GM12878 (cell line): ENCODE results near the gene UROC1. TPM values are rescaled to one million over a fixed set of nuclear protein-coding genes. Genes with fewer than 3 reads are reported as not detected.

Experiments
- ATAC-seq: fragments of 200-7000 bp; cut with Tn5 transposase; 3 replicates; pipeline ENCODE4 v1.9.1; 2020; ENCODE audit warnings: mild to moderate bottlenecking, moderate library complexity
- BruUV-seq: library from RNA; stranded (reverse); fragments of 400-500 nt; replicated peaks from 2 replicates; lab custom pipeline; 2021; lab: Mats Ljungman, UMichigan
- CTCF ChIA-PET: fragments of 300-600 bp; sonication (Branson Sonifier 250); formaldehyde crosslinking; extraction: SDS; loops from one replicate; lab custom pipeline; 2021; ENCODE audit warnings: inconsistent platforms; lab: Yijun Ruan, JAX
- POLR2A ChIA-PET: fragments of 350-600 bp; formaldehyde crosslinking; extraction: SDS; loops from one replicate; lab custom pipeline; 2021; ENCODE audit warnings: inconsistent platforms; lab: Charles Lee
- RAD21 ChIA-PET: fragments of 300-600 bp; sonication (Branson Sonifier 250); formaldehyde crosslinking; loops from one replicate; lab custom pipeline; 2023; ENCODE audit warnings: antibody characterized with exemption; ENCODE audit not compliant: unreplicated experiment; lab: Charles Lee
- SMC1A ChIA-PET: fragments of 300-600 bp; sonication (Branson Sonifier 250); formaldehyde crosslinking; loops from one replicate; lab custom pipeline; 2023; ENCODE audit not compliant: unreplicated experiment, uncharacterized antibody; lab: Charles Lee
- DNase-seq: peaks from one replicate; pipeline ENCODE4 v3.0.0-alpha.2; 2011; ENCODE audit warnings: low read depth, low spot score
- FAIRE-seq: peaks from 3 replicates; lab custom pipeline; 2011; peaks lifted over from hg19 to GRCh38; lab: Jason Lieb, UNC
- H2AFZ ChIP-seq: 2 replicates; pipeline ENCODE4 v1.6.0; 2011; ENCODE audit warnings: low read depth, low read length, control low read depth; ENCODE audit not compliant: control insufficient read depth
- H3K27ac ChIP-seq: 2 replicates; pipeline ENCODE4 v1.5.1; 2011; ENCODE audit warnings: control low read depth; ENCODE audit not compliant: control insufficient read depth, insufficient read depth
- H3K27me3 ChIP-seq, 2 experiments: replicated peaks in 1 of 2; 2 replicates each; pipeline versions ENCODE4 v1.6.0 to v1.6.1; 2011; ENCODE audit warnings: low read length in 1 of 2; ENCODE audit not compliant: control insufficient read depth in 2 of 2, insufficient read depth in 2 of 2
- H3K36me3 ChIP-seq, 2 experiments: 2 replicates each; pipeline ENCODE4 v1.5.1; 2011; ENCODE audit warnings: low read length in 1 of 2; ENCODE audit not compliant: control insufficient read depth in 2 of 2, insufficient read depth in 2 of 2
- H3K4me1 ChIP-seq: 2 replicates; pipeline ENCODE4 v1.6.1; 2011; ENCODE audit warnings: mild to moderate bottlenecking, low read length, moderate library complexity, mixed read lengths; ENCODE audit not compliant: control insufficient read depth, insufficient read depth
- H3K4me2 ChIP-seq: 2 replicates; pipeline ENCODE4 v1.6.0; 2011; ENCODE audit warnings: control low read depth; ENCODE audit not compliant: control insufficient read depth, insufficient read depth
- H3K4me3 ChIP-seq: fragments of 200-600 bp; sonication (generic); 2 replicates; pipeline ENCODE4 v1.5.1; 2016
- H3K79me2 ChIP-seq: 2 replicates; pipeline ENCODE4 v1.6.0; 2011; ENCODE audit warnings: low read length; ENCODE audit not compliant: control insufficient read depth, insufficient read depth
- H3K9ac ChIP-seq: 2 replicates; pipeline ENCODE4 v1.8.0; 2011; ENCODE audit warnings: low read length, control low read depth, mixed read lengths; ENCODE audit not compliant: control insufficient read depth, insufficient read depth
- H3K9me3 ChIP-seq: replicated peaks from 3 replicates; pipeline ENCODE4 v1.5.1; 2011; ENCODE audit warnings: mild to moderate bottlenecking, low read length; ENCODE audit not compliant: control insufficient read depth, insufficient read depth
- H4K20me1 ChIP-seq: 2 replicates; pipeline ENCODE4 v1.6.0; 2011; ENCODE audit not compliant: control insufficient read depth, insufficient read depth
- BCL11A ChIP-seq: IDR thresholded peaks from 2 replicates; pipeline ENCODE4 v1.6.1; 2011; ENCODE audit warnings: low read depth, low read length
- MAX ChIP-seq: IDR thresholded peaks from 2 replicates; pipeline ENCODE4 v1.6.1; 2012; ENCODE audit warnings: low read depth, low read length, improper control_type of control experiment
- PBX3 ChIP-seq: IDR thresholded peaks from 2 replicates; pipeline ENCODE4 v1.6.1; 2011; ENCODE audit warnings: mild to moderate bottlenecking, low read depth, low read length, moderate library complexity; ENCODE audit not compliant: insufficient replicate concordance
- RBBP5 ChIP-seq: fragments of 200-600 bp; sonication (generic); conservative IDR thresholded peaks from 2 replicates; pipeline ENCODE4 v1.6.1; 2016
- RELB ChIP-seq: fragments of 450-650 bp; IDR thresholded peaks from 2 replicates; pipeline ENCODE4 v1.6.1; 2017; ENCODE audit warnings: low read depth, mild to moderate bottlenecking, moderate library complexity
- SIX5 ChIP-seq: IDR thresholded peaks from 2 replicates; pipeline ENCODE4 v1.6.1; 2011; ENCODE audit warnings: mild to moderate bottlenecking, low read depth, low read length, moderate library complexity; ENCODE audit not compliant: severe bottlenecking
- YBX1 ChIP-seq: fragments of 450-650 bp; IDR thresholded peaks from 2 replicates; pipeline ENCODE4 v1.6.1; 2016; ENCODE audit warnings: antibody characterized with exemption
- WGBS: methylation state at CpG from one replicate; pipeline ENCODE4 v1.1.6; 2016; ENCODE audit warnings: low lambda C conversion rate; ENCODE audit not compliant: insufficient replicate concordance, insufficient coverage; ENCODE audit errors: missing lambda C conversion rate; 5-methylcytosine and 5-hydroxymethylcytosine counted together
- in situ Hi-C: fragments of 300-500 bp; cut with MboI; formaldehyde crosslinking; loops from 9 replicates; pipeline ENCODE4 v1.14.3; 2018; ENCODE audit warnings: mixed read lengths
- intact Hi-C: fragments of 100-400 bp; cut with micrococcal nuclease; formaldehyde crosslinking; loops from one replicate; pipeline ENCODE4 v1.14.2; 2022; ENCODE audit not compliant: unreplicated experiment
- polyA plus RNA-seq, 11 experiments: library from polyadenylated mRNA; depleted of rRNA in 4 of 11; unstranded in 6 of 11; stranded (reverse) in 5 of 11; fragments of >200 nt; fragmentation: Nextera tagmentation in 4 of 11; fragmentation: Illumina TruSeq in 1 of 11; extraction: Ambion mirVana in 4 of 11; extraction: Trizol in 1 of 11; gene quantifications; 1 replicate in 1 of 11; 2 replicates in 10 of 11; pipeline versions ENCODE4 v1.2.1 to v1.2.3, GENCODE V29; 2011 to 2016; ENCODE audit warnings: inconsistent platforms in 2 of 11, missing spikeins in 2 of 11, low read depth in 1 of 11
- total RNA-seq, 4 experiments: library from RNA; depleted of rRNA in 3 of 4; stranded (reverse); fragments of >200 nt in 3 of 4; fragmentation: Illumina TruSeq in 1 of 4; extraction: Trizol in 1 of 4; gene quantifications; 2 replicates each; pipeline versions ENCODE4 v1.2.1 to v1.2.3, GENCODE V29; 2013 to 2021

The UROC1 gene
- total and polyA plus RNA-seq, 10 of the 15 experiments (the other 5 are each of a cell fraction or from before 2014, with no cell fraction given), result 0.04 TPM; not detected in 9

GRCh38 chr3:126450744-126451143 lies 66.8 kb downstream of the UROC1 start:
- peaks cover 8 to 18% of the 10 kb centered on the region in 2 experiments for H3K36me3 ChIP-seq
- ChIA-PET CTCF (no interaction called here), POLR2A (no interaction called here), SMC1A (no interaction called here), RAD21 (no interaction called here)
- intact Hi-C loops (no loop called here), in situ Hi-C loops (no loop called here)
- no peaks in the 10 kb centered on the region for H3K79me2 ChIP-seq
- H4K20me1 ChIP-seq, result no peaks in the 10 kb centered on the region
- no peaks in the 10 kb centered on the region for H3K4me1 ChIP-seq
- H3K4me3 ChIP-seq, result no peak overlapping the region
- DNase-seq, result no peak
- FAIRE-seq, result no peak
- H3K4me2 ChIP-seq, result no peak overlapping the region
- WGBS, result 78% methylated on average over 3 of the region's 3 CpGs
- no peak overlapping the region for H2AFZ ChIP-seq
- no peak for TF ChIP-seq RELB
- H3K9ac ChIP-seq, result no peak overlapping the region
- no peaks in the 10 kb centered on the region for H3K9me3 ChIP-seq
- no peak for ATAC-seq
- BruUV-seq, result no TSS peak
- no peak overlapping the region for H3K27ac ChIP-seq
- H3K27me3 ChIP-seq, result no peaks in the 10 kb centered on the region

GRCh38 chr3:126450219-126450618 lies 67.4 kb downstream of the UROC1 start:
- CTCF ChIA-PET, result no interaction called here
- 89% methylated on average over 9 of the region's 9 CpGs for WGBS

More at GRCh38 chr3:126450219-126450618, 67.4 kb downstream of the UROC1 start:
- Histone ChIP-seq H3K4me3 (no peak overlapping the region), H3K27ac (no peak overlapping the region), H3K79me2 (no peaks in the 10 kb centered on the region), H4K20me1 (no peaks in the 10 kb centered on the region), H3K9me3 (no peaks in the 10 kb centered on the region), H3K4me2 (no peak overlapping the region), H3K36me3 (peaks cover 8 to 18% of the 10 kb centered on the region in 2 experiments), H3K4me1 (no peaks in the 10 kb centered on the region), H3K27me3 (no peaks in the 10 kb centered on the region), H2AFZ (no peak overlapping the region), H3K9ac (no peak overlapping the region)
- ChIA-PET POLR2A (no interaction called here), RAD21 (no interaction called here), SMC1A (no interaction called here)
- TF ChIP-seq MAX (no peak), PBX3 (no peak), SIX5 (no peak), BCL11A (no peak), RBBP5 (no peak), YBX1 (no peak)
- FAIRE-seq (no peak), DNase-seq (no peak), ATAC-seq (no peak)
- intact Hi-C loops, result no loop called here
- BruUV-seq, result no TSS peak
- in situ Hi-C loops, result no loop called here
